ENCODE data around the gene HSPA12B. TPM values are rescaled to one million over a fixed set of nuclear protein-coding genes. Genes with fewer than 3 reads are reported as not detected.

The HSPA12B gene
- total and polyA plus RNA-seq, 2 of the 8 experiments (the other 6 are each of a cell fraction or from before 2014, with no cell fraction given): 2.2 to 4.3 TPM

- Histone ChIP-seq H3K36me3 (ENCODE audit: control insufficient read depth in 2 of 4, insufficient read depth in 4 of 4, low read length in 3 of 4) (no peaks in the 10 kb centered on the region), H3K79me1 (ENCODE audit: low read depth, low read length) (no peaks in the 10 kb centered on the region), H2BK5ac (ENCODE audit: low read depth, low read length) (no peak overlapping the region), H2AK5ac (ENCODE audit: low read depth, low read length) (no peak overlapping the region), H3K9me3 (ENCODE audit: insufficient read depth in 2 of 2, low read depth in 1 of 2, low read length in 1 of 2) (no peaks in the 10 kb centered on the region), H3K23me2 (ENCODE audit: low read depth, low read length) (peaks cover 4% of the 10 kb centered on the region; the same call in 1 of the 2 replicates), H3K18ac (ENCODE audit: extremely low read depth, low read length) (no peak overlapping the region), H3K9ac (replicated peaks in 1 of 4; ENCODE audit: extremely low read depth in 1 of 4, low read depth in 3 of 4, low read length in 3 of 4) (no peak overlapping the region), H4K8ac (ENCODE audit: extremely low read depth, insufficient read depth, low read length) (no peak overlapping the region), H2BK15ac (ENCODE audit: low read length) (no peak overlapping the region), H3K4me1 (replicated peaks in 1 of 4; ENCODE audit: control insufficient read depth in 3 of 4, insufficient read depth in 4 of 4, low read length in 3 of 4) (no peaks in the 10 kb centered on the region), H3K14ac (ENCODE audit: insufficient read length) (no peak overlapping the region), H2BK20ac (ENCODE audit: low read length) (no peak overlapping the region), H3K4me3 (ENCODE audit: extremely low read depth in 1 of 4, insufficient read depth in 2 of 4, low read depth in 3 of 4, low read length in 4 of 4) (no peak overlapping the region), H2AFZ (ENCODE audit: low read length) (no peak overlapping the region), H4K5ac (ENCODE audit: insufficient read length, low read depth, low read length) (no peak overlapping the region), H3K4ac (replicated peaks; ENCODE audit: insufficient read length, low read depth, low read length) (no peak overlapping the region), H4K91ac (replicated peaks; ENCODE audit: insufficient read length, low read length) (no peak overlapping the region), H2BK120ac (replicated peaks; ENCODE audit: low read depth, low read length) (no peak overlapping the region), H3K27me3 (replicated peaks in 1 of 4; ENCODE audit: control insufficient read depth in 3 of 4, extremely low read depth in 1 of 4, insufficient read depth in 3 of 4, low read length in 3 of 4) (no peaks in the 10 kb centered on the region; a peak in 1 of 7 replicates), H3K56ac (replicated peaks; ENCODE audit: insufficient read length, low read depth, low read length) (no peak overlapping the region), H3K79me2 (ENCODE audit: control insufficient read depth in 1 of 2, insufficient read depth in 2 of 2, low read length in 2 of 2) (no peaks in the 10 kb centered on the region), H3K4me2 (ENCODE audit: insufficient read depth in 1 of 2, low read depth in 2 of 2, low read length in 2 of 2) (no peak overlapping the region), H3K23ac (ENCODE audit: insufficient read length) (no peak overlapping the region), H2BK12ac (ENCODE audit: low read depth, low read length) (no peak overlapping the region), H3K27ac (ENCODE audit: low read depth, low read length) (no peak overlapping the region), H4K20me1 (replicated peaks in 1 of 2; ENCODE audit: control insufficient read depth in 1 of 2, insufficient read depth in 2 of 2, low read length in 2 of 2) (no peaks in the 10 kb centered on the region)
- WGBS, 2 experiments (ENCODE audit: extremely low coverage in 1 of 2, insufficient coverage in 1 of 2, insufficient read length in 1 of 2, insufficient replicate concordance in 2 of 2, low coverage in 1 of 2, low lambda C conversion rate in 2 of 2, missing lambda C conversion rate in 1 of 2): 79% methylated on average over 6 of the region's 6 CpGs; no CpG with 5 or more reads in 1 of the 2 experiments
- ChIA-PET POLR2A (ENCODE audit: partially characterized antibody) (interaction anchor here (1.2 kb wide), 1 partner anchor 42 kb away, joined by 3 read pairs; no protein-coding TSS in a partner anchor), CTCF (ENCODE audit: partially characterized antibody) (interaction anchor here (0.7 to 42.0 kb wide), 23 partner anchors 8 to 150 kb away, joined by 3 to 1432 read pairs (median 7); partner anchors contain the start of genes ADAM33, ADISSP and HSPA12B)
- DNase-seq (ENCODE audit: low read depth in 1 of 2, low spot score in 2 of 2) (no peak), FAIRE-seq (no peak)
- TF ChIP-seq CBX5 (IDR thresholded peaks at IDR 0.05; ENCODE audit: low read depth, low read length) (no peak), TCF12 (IDR thresholded peaks at IDR 0.05; ENCODE audit: low read depth, low read length) (no peak), SAP30 (IDR thresholded peaks at IDR 0.05; ENCODE audit: insufficient read depth, insufficient replicate concordance, low read length) (no peak), SP2 (IDR thresholded peaks at IDR 0.05; ENCODE audit: low read length) (no peak), BACH1 (IDR thresholded peaks at IDR 0.05; ENCODE audit: low read length) (no peak), SIX5 (IDR thresholded peaks at IDR 0.05; ENCODE audit: low read depth, low read length) (no peak), KDM4A (IDR thresholded peaks at IDR 0.05; ENCODE audit: low read depth, low read length, severe bottlenecking) (no peak), YY1 (IDR thresholded peaks at IDR 0.05; ENCODE audit: low read depth, low read length) (no peak), SUZ12 (IDR thresholded peaks at IDR 0.05; ENCODE audit: low read length) (no peak), CHD2 (IDR thresholded peaks at IDR 0.05; ENCODE audit: low read length) (no peak), SIN3A (conservative IDR thresholded peaks at IDR 0.05 in 1 of 2, IDR thresholded peaks at IDR 0.05 in 1 of 2; ENCODE audit: low read depth in 1 of 2, low read length in 2 of 2) (no peak), JUND (IDR thresholded peaks at IDR 0.05; ENCODE audit: low read length) (no peak), EP300 (IDR thresholded peaks at IDR 0.05; ENCODE audit: borderline replicate concordance in 1 of 2, low read depth in 2 of 2, low read length in 2 of 2) (no peak), SRF (IDR thresholded peaks at IDR 0.05; ENCODE audit: low read depth, low read length) (no peak)
Observed at GRCh38 chr20:3710011-3710466, 22.4 kb upstream of the HSPA12B start.

All from H1 (cell line).